Skeletal muscle cell (primary cell): Measurements from ENCODE around the gene FADS1.
A peak's percentile ranks its signal among the peaks of the same experiment; 100 is the strongest.

Experiments used
- DNase-seq: peaks from one replicate; pipeline ENCODE4 v3.0.0-alpha.2; 2010; ENCODE audit warnings: low read depth
- H3K4me3 ChIP-seq: 2 replicates; pipeline ENCODE4 v1.5.1; 2011; ENCODE audit warnings: low read depth, mild to moderate bottlenecking, control low read depth, low read length, moderate library complexity

The FADS1 gene

GRCh38 chr11:61768376-61769076 lies 48.3 kb downstream of the FADS1 start:
- no peak for DNase-seq
- H3K4me3 ChIP-seq = no peak overlapping the region

GRCh38 chr11:61766353-61766841 lies 50.4 kb downstream of the FADS1 start:
- peak; percentile 42 for DNase-seq
- no peak overlapping the region for H3K4me3 ChIP-seq

DNA sequence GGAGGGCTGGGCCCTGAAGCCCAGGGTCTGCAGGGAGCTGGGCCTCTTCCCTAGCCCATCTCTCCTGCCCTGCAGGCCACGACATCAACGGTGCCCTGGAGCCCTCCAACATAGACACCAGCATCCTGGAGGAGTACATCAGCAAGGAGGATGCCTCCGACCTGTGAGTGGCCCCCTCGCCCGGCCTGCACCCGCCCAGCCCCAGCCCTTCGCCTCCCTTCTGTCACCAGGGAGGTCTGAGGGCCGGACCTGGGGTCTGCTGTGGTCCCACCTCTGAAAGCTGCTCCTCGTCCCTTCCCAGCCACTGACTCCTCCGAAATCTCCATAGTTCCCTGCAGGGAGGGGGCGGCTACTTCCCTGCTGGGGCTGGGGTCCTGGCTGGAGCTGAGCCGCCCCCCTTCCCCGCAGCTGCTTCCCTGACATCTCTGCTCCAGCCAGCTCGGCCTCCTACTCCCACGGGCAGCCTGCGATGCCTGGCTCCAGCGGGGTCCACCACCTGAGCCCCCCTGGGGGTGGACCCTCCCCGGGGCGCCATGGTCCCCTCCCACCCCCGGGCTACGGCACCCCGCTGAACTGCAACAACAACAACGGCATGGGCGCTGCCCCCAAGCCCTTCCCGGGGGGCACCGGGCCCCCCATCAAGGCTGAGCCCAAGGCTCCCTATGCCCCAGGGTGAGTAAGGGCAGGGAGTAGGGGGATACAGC lies 51.1 kb downstream of the FADS1 start:
- no peak overlapping the region for H3K4me3 ChIP-seq
- DNase-seq = no peak

DNA sequence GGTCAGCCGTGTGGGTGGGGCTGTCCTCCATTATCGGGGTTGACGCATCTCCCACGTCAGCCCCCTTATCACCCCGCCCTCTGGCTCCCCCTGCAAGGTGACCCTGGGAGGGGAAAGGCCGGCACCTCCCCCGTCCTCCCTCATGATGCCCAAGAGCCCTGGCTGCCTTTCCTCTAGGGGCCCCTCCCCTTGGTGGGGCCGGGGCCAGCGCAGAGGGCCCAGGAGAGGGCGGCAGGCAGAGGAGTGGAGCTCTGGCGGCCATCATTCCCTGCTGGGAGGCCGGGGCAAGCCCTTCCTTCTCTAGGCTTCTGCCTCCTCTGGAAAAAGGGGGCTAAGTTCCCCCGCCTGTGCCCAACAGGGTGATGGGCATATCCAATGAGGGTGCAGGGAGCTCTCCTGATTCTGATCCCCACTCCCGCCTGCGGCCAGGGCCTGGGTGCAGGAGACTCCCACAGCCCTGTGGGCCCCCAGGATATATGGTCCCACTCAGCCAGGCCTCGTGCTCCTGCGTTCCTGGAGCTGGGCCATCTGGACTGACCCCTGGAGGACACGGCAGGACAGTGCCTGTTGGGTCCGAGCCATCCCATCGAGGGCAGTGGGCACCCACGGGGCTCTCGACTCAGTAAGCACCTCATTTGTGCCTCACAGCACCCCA lies 52.1 kb downstream of the FADS1 start:
- no peak overlapping the region for H3K4me3 ChIP-seq
- no peak for DNase-seq

DNA sequence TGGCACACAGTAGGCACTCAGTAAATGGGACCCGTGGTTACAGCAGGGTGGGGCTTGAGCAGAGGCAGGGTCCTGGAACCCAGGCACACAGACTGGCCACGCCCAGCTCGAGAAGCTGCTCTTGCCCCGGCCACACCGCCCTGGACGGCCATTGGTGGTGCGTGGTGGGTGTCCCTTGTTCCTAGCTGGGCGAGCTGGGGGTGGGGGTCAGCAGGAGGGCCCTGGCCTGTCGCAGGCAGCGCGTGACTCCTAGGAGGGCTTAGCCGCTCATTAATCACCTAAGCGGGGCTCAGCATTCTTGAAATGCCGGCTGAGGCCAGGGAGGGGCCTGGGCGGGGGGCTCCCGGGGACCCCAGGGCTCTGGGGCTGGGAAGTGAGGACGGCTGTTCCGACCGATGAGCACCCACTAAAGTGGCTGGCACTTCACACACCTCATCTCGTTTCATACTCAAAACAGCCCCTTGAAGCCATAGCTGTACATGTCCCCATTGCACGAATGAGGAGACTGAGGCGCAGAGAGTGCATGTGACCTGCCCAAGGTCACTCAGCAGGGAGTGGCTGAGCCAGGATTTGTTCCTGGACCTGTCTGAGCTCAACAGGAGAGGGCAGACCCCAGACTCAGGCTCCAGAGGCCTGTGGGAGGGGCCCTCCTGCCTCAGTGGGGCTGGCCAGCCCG lies 52.7 kb downstream of the FADS1 start:
- DNase-seq = no peak

DNA sequence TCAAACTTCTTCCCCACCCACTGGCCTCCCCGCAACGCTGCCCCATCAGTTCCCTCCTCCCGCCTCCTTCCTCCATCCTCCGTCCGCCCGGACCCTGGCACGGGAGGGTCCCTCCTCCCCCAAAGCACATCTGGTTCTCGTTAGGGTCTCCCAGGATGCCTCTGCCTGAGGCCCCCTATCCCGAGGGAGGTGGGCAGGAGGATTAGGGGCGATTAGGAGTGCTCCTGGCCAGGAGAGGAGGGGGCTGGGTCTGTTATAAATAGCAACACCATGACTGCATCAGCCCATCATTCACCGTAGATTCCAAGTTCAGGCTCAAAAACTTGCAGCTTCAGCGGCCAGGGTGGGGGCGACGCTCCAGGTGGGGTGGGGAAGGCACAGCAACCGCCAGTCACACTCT lies 54.0 kb downstream of the FADS1 start:
- DNase-seq = no peak
- H3K4me3 ChIP-seq = no peak overlapping the region

More for the DNA sequence above, 52.7 kb downstream of the FADS1 start:
- H3K4me3 ChIP-seq = no peak overlapping the region

- no peak overlapping the region for H3K4me3 ChIP-seq
- DNase-seq = no peak
Observed at GRCh38 chr11:61762223-61762615, 54.6 kb downstream of the FADS1 start.

DNA sequence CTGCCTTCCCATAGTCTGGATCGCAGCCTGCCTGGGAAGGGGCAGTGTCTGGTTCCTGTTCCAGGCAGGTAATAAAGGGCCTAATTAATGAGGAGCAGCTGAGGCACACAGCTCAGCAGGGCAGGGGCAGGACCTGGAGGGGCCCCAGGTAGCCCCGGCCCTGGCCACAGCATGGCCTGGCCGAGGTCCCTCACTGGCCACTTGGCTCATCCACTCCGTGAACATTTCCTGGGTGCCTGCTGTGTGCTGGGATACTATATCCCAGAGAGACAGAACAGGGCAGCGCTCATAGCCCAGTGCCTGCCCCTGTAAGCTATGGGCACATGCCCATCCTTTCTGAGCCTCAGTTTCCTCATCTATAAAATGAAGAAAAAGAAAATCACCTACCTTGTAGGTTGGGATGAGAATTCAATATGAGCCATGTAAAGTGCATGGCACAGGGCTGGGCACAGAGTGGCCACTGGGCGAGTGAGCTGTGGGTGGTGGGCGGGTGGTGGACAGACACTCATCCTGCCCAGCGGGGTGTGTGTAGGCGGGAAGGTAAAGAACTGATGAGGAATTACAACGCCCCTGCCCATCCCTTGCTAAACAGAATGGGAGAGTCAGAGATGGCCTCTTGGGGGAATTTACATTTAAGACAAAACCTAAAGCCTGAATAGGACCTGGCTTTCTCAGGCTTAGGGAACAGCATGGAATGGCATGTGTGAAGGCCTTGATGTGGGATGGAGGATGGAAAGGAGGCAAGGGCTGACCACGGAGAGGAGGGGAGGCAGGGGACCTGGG lies 55.2 kb downstream of the FADS1 start:
- H3K4me3 ChIP-seq = no peak overlapping the region
- no peak for DNase-seq

DNA sequence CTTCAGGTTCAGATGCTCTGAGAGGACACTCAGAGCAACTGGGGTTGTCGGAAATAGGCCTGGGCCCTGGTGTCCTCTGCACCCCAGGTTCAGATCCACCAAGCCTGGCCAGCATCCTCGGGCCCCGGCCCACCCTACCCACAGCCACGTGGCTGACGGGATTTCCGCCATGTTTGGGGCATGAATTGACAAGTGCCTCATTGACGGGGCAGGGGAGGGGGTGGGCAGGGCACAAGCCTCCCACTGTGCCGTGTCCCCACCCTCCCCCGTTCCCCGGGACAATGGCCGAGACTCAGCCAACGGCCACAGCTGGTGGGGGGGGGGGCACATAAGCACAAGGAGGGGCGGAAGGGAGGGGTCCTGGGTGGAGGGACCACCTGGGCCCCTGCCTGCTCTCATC lies 55.9 kb downstream of the FADS1 start:
- no peak for DNase-seq
- H3K4me3 ChIP-seq = no peak overlapping the region

DNA sequence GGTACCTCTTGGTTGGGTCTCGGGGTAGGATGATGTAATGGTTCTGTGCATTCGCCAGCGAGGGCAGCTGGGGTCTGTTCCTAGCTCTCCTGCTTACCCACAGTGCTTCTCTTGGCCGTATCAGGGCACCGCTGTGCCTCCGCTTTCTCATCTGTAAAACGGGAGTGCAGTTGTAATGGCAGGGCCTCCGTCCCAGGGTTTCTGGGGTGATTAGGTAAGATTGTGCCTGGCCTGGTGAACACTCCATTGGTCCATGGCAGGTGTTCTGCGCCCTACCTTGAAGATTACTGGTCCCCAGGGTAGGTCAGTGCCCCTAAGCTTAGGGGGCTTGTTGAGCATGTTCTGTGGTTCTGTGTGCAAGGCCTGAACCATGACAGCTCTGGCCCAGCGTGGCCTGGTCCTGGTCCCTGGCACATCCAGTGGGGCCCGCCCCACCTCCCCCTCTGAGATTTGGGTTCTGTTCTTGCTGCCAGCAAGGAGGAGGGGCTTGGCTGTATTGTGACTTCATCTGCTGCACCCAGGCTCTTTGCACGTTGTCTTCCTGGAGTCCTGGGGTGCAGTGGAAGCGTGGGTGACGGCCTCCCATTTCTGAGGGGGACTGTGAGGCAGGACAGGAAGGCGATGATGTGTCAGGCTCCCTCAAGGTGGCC lies 59.5 kb downstream of the FADS1 start:
- DNase-seq = no peak
- no peak overlapping the region for H3K4me3 ChIP-seq

DNA sequence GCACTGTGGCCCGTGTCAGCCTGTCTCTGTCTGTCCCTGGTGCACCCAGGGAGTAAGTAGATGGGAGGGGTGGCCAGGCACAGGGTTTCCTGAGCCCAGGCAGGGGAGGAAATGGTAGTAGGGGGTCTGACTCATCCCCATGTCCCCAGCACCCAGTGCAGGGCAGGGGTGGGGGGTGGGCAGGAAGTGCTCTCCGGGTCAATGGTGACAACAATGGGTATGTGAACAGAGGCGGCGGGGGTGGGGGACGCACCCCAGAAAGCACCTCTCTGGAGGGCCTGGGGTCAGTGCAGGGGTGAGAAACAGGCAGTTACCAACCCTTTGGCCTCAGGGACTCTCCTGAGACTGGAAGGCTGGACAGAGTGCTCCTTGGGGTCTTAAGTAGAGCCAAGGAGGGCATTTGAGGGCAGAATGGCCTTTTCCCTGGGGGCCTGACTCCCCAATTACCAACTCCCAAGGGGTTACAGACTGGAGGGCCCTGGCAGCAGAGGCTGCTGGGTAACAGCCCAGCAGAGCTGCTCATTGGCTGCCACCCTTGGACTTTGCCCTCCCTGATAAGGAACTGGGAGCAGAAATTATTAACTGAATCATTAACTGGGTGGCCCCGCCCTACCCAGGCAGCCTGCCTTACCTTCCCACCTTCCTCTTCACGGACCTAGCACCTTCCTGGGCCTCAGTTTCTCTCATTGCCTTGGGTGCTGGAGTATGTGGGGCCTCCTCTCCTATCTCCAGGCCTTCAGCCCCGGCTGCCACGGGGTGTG lies 60.2 kb downstream of the FADS1 start:
- no peak overlapping the region for H3K4me3 ChIP-seq
- DNase-seq = peak; percentile 20

DNA sequence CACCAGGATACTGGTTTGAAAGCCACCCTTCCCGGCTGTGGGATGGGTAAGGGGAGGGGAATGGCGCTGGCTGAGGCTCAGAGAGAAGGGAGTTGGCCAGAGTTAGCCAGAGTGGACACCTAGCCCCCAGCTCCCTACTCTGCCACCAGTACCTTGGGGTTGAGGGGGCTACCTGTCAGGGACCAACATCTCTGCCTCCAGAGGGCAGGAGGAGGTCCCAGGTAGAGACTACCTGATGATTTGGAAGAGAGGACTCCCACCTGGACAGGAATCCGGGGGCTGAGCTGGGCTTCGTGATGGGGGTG lies 60.7 kb downstream of the FADS1 start:
- no peak overlapping the region for H3K4me3 ChIP-seq
- no peak for DNase-seq

GRCh38 chr11:61754534-61755482 lies 62.0 kb downstream of the FADS1 start:
- no peak for DNase-seq
- no peak overlapping the region for H3K4me3 ChIP-seq

GRCh38 chr11:61753672-61754071 lies 63.1 kb downstream of the FADS1 start:
- no peak for DNase-seq
- H3K4me3 ChIP-seq = no peak overlapping the region

GRCh38 chr11:61752925-61753521 lies 63.8 kb downstream of the FADS1 start:
- DNase-seq = no peak
- H3K4me3 ChIP-seq = peak overlapping the region; percentile 58

- DNase-seq = no peak
- H3K4me3 ChIP-seq = peak within 1 kb of the TSS; percentile 58
Observed at GRCh38 chr11:61752117-61752924, 64.5 kb downstream of the FADS1 start, which contains the start of gene MYRF. Gene MYRF, plus strand, starts transcription at chr11:61752636. Its CDS starts 109 bp downstream, at chr11:61752745.
